GM21825 (cell line): ENCODE data around the gene SPEG.
A peak's percentile ranks its signal among the peaks of the same experiment; 100 is the strongest.

ENCODE experiments used
- ATAC-seq: cut with Tn5 transposase; IDR thresholded peaks from one replicate; pipeline ENCODE4 v1.9.1; 2021; ENCODE audit warnings: mild to moderate bottlenecking, moderate library complexity; ENCODE audit not compliant: unreplicated experiment

SPEG gene

GRCh38 chr2:219459460-219460311, 25.0 kb downstream of the SPEG start:
- peak; percentile 63 for ATAC-seq

GRCh38 chr2:219460424-219460926, 25.8 kb downstream of the SPEG start:
- no peak for ATAC-seq

DNA sequence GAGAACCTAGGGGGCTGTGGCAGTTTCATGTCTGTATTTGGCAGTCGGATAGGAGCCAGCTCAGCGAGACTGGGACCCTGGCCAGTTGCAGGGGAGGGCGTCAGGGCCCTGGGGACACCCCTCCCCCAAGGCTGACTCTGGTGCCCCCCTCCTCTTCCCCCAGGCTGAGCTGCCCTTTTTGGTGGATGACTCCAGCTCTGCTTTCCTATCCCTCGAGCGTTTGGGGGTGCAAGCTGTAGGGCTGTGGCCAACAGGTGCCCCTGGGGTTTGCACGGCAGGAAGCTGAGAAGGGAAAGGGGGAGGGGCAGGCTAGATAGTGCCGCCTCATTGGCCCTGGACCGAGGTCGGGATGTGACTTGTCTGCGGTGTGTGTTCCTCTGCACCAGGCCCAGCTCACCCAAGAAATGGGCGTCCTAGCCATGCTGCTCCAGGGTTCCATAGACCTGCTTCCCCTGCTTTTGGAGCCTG, 26.4 kb downstream of the SPEG start:
- no peak for ATAC-seq

DNA sequence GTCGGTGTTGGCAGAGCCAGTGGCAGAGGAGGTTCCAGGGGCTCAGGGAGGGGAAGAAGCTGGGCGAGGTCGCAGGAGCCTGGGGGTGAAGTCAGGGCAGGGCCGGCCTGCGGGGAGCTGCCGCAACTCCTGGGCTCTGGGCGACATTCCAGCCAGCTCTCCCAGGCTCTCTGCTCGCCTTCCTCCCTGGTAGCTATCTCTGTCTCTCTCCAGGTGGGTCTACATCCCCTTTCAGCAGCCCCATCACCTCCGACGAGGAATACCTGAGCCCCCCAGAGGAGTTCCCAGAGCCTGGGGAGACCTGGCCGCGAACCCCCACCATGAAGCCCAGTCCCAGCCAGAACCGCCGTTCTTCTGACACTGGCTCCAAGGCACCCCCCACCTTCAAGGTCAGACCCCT, 27.0 kb downstream of the SPEG start:
- no peak for ATAC-seq

DNA sequence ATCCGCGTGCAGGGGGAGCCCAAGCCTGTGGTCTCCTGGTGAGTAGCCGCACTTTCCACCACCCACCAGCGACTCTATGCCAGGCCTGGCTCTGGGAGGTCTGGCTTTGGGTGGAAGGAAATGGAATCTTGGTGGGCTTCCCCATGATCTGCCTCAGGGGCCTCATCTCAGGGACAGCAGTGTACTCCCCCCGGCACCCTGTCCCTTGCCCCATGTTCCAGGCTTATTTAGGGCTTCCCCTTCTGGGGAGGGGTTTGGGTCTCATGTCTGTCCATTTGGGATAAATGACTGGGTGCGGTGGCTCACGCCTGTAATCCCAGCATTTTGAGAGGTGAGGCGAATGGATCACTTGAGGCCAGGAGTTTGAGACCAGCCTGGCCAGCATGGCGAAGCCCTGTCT, 27.7 kb downstream of the SPEG start:
- no peak for ATAC-seq

DNA sequence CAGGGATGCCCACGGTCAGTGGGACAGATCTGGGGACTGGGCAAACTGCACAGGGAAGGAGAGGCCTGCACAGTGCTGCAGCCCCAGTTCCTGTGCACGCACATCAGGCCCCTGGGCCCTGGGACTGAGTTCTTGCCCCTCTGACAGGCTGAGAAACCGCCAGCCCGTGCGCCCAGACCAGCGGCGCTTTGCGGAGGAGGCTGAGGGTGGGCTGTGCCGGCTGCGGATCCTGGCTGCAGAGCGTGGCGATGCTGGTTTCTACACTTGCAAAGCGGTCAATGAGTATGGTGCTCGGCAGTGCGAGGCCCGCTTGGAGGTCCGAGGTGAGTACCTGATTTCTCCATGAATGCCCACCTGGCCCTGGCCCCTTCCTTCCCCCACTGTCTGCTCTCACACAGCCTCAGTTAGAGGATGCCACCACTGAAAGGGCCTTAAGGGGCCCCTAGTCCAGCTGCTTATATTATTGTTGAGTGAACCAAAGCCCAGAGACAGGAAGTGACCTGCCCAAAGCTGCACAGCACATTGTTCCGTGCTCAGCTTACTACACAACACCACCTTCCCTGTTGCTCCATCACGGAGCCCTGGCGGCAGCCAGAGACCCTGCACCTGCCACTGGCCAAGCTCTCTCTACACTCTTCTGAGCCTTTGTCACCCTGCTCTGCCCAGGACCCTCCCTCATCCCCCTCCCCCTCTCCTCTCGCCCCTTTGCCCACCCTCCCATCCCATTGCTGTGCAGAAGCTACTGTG, 29.8 kb downstream of the SPEG start:
- no peak for ATAC-seq

DNA sequence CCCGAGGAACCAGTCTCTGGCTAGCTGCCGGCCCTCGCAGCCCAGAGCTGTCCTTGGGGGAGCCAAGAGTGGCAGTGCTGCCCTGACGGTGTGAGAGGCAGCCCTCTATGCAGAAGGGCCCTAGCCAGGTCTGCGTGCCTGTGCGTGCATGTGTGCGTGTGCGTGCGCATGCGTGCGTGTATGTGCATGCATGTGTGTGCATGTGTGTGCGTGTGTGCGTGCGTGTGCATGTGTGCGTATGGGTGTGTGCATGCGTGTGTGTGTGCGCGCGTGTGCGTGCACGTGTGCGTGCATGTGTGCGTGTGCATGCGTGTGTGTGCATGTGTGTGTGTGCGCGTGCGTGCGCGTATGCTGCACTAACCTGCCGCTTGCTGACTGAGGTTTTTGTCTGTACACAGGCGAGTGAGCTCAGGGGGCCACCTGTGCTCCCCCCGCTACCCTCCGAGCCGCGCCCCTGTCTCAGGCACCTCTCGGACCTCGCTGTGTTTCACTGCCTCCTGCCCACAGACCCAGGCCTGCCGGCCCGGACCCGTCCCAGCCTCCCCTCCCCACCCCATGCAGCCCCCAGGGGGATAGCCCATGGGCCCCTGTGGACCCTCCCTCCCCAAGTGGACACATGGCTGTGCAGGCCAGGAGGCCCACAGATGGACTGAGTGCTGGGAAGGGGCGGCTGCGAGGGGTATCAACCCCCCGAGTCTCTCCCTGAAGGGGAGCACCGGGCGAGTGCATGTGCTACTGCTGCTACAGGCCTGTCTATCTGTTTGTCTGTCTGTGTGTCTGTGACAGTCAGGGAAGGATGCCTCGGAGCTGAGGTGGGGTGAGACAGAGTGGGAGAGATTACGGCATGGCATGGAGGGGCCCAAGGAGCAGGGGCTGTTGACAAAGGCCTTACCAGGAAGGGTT, 31.3 kb downstream of the SPEG start:
- ATAC-seq = no peak

GRCh38 chr2:219466816-219467735, 32.4 kb downstream of the SPEG start:
- ATAC-seq = no peak

DNA sequence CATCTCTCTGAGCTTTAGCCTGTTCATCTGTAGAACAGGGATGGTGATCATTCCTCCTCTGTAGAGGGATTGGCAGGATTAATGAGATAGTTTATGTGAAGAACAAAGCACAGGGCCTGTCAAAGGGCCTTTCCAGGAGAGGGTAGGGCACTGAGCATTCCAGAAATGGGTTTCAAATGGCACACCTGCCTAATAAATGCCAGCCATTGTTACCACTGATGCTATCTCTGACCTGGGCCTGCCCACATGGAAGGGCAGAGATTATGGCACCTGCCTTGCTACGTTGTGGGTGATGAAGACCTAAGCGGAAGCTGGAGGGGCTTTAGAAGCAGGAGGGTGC, 33.1 kb downstream of the SPEG start:
- ATAC-seq = no peak

DNA sequence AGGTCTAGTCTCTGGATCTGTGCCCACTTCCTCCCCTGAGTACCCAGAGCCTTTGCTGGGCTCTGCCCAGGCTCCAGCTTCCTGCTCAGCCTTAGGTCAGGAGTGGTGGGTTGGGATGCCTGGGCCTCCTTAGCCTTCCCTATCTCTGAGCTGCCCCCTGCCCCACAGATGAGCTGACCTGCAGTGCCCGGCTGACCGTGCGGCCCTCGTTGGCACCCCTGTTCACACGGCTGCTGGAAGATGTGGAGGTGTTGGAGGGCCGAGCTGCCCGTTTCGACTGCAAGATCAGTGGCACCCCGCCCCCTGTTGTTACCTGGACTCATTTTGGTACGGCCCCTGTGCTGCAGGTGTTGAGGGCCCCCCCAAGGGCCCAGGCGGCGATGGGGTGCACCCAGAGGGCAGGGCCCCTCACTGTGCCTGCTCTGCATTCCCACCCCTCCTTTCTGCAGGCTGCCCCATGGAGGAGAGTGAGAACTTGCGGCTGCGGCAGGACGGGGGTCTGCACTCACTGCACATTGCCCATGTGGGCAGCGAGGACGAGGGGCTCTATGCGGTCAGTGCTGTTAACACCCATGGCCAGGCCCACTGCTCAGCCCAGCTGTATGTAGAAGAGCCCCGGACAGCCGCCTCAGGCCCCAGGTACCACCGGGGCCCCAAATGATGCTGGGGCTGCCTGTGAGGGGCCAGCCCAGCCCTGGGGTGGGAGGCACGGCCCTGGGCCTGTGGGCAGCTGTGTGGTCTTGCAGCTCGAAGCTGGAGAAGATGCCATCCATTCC, 34.0 kb downstream of the SPEG start:
- no peak for ATAC-seq

- no peak for ATAC-seq
Observed at GRCh38 chr2:219469186-219469724, 34.6 kb downstream of the SPEG start.

DNA sequence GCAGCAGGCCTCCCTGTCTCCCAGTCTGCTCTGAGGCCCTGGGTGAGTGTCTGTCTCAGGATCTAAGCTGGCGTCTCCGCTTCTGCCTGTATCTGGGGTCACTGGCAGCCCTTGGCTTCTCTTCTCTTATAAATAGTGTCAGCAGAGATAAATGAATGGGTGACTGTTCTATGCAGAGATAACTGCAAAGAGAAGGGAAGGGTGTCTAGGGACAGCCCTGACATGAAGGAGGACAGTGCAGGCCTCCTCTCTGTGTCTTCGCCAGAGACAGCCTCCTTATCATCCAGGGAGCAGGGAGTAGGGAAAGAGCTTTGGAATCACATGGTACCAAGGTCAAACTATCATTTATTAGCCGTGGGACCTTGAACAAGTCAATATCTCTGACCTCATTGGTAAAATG, 35.8 kb downstream of the SPEG start:
- ATAC-seq = no peak

DNA sequence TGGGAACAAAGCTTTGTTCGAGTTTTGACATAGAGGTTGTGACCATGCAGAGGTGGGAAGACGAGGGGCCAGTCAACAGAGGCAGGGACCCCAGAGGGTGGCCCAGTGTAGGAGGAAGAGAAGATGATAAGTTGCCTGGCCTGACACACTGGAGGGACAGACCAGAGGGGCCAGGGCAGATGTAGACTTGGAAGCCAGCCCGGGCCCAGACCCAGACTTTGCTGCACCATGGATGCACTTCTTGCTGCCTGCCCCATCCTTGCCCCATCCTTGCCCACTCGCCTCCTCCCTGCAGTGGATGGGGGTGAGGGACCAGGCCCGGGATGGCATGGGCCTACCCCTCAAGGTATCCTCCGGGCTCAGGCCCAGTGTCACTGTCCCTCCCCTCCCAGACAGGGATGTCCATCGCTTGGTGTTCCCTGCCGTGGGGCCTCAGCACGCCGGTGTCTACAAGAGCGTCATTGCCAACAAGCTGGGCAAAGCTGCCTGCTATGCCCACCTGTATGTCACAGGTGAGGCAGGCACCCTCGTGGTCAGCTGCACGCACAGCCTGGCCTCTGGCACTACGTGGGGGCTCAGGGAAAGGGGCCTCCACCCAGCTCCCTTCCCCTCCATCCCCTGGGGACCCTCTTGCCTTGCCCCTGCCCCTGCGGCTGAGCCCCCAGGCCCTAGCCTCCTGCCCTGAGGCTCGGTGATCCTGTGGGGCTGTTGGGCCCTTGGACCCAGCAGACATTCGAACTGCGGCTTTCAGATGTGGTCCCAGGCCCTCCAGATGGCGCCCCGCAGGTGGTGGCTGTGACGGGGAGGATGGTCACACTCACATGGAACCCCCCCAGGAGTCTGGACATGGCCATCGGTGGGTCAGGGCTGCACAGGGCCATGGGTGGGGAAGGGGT, 37.1 kb downstream of the SPEG start:
- no peak for ATAC-seq

DNA sequence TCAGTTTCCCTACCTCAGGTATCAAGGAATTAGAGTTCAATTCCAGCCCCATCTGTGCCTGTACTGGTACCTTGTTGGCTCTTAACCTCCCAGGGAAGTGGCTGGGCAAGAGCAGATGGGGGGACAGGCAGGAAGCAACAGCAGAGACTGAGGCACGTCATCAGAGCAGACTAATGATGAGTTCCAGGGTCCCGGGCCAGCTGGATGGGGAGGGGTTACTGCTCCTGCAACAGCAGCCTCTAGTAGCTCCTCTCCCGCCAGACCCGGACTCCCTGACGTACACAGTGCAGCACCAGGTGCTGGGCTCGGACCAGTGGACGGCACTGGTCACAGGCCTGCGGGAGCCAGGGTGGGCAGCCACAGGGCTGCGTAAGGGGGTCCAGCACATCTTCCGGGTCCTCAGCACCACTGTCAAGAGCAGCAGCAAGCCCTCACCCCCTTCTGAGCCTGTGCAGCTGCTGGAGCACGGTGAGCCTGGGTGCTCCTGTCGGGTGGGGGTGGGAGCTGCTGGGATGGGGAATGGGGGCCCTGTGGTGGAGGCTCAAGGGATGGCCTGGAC, 38.1 kb downstream of the SPEG start:
- ATAC-seq = no peak

DNA sequence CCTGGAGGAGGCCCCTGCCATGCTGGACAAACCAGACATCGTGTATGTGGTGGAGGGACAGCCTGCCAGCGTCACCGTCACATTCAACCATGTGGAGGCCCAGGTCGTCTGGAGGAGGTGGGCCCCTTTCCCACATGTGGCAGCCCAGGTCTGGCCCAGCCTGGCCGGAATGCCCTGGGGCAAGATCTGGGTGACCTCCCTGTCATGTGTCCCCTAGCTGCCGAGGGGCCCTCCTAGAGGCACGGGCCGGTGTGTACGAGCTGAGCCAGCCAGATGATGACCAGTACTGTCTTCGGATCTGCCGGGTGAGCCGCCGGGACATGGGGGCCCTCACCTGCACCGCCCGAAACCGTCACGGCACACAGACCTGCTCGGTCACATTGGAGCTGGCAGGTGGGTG, 38.9 kb downstream of the SPEG start:
- no peak for ATAC-seq

DNA sequence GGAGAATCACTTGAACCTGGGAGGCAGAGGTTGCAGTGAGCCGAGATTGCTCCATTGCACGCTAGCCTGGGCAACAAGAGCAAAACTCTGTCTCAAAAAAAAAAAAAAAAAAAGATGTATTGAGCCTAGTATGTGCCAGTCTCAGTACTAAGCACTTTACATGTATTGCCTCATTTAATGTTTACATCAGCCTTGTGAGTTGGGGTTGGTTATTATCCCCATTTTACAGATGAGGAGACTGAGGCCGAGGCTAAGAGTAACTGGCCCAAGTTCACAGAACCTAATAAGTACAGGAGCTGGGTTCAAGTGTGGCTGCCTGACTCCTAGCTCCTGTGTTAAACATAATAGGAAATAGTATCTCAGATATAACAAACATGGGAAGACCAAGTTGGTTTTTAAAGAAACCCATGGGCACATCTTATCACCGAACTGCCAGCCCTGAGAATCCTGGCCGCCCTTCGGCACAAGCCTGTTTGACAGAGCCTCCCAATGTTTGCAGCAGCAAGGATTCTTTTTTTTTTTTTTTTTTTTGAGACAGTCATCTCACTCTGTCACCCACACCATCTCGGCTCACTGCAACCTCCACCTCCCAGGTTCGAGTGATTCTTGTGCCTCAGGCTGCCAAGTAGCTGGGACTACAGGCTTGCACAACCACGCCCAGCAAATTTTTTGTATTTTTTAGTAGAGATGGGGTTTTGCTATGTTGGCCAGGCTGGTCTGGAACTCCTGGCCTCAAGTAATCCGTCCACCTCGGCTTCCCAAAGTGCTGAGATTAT, 39.8 kb downstream of the SPEG start:
- no peak for ATAC-seq

DNA sequence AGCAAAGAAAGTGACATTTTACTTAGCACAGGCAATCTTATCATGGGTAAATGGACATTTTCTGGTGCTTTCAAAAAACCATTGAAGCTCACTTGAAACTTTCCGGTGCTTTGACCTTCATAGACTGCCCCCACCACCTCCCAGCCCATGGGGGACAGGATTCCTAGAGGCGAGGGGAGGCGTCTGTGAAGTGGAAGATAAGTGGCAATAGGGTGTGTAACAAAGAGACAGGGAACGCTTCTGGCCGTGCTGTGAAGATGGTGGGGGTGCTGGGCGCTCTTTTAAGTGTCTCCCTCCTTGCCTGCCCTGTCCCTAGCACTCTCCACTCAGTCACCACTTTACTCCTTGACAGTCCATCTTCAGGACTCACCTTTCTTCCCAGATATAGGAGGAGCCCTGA, 40.6 kb downstream of the SPEG start:
- no peak for ATAC-seq
